NCI-H1417 (cell line): ENCODE results near the gene GLT1D1.
A peak's percentile ranks its signal among the peaks of the same experiment; 100 is the strongest.
"Not testable (repeated sequence)": the region's sequence is repeated elsewhere in the genome, so short reads cannot be mapped to it uniquely, and the experiment has no call there.

Experiments used
- DNase-seq, 3 experiments: peaks; one replicate each; lab custom pipeline; 2025; lab: John Stamatoyannopoulos, UW

GLT1D1 gene

DNA sequence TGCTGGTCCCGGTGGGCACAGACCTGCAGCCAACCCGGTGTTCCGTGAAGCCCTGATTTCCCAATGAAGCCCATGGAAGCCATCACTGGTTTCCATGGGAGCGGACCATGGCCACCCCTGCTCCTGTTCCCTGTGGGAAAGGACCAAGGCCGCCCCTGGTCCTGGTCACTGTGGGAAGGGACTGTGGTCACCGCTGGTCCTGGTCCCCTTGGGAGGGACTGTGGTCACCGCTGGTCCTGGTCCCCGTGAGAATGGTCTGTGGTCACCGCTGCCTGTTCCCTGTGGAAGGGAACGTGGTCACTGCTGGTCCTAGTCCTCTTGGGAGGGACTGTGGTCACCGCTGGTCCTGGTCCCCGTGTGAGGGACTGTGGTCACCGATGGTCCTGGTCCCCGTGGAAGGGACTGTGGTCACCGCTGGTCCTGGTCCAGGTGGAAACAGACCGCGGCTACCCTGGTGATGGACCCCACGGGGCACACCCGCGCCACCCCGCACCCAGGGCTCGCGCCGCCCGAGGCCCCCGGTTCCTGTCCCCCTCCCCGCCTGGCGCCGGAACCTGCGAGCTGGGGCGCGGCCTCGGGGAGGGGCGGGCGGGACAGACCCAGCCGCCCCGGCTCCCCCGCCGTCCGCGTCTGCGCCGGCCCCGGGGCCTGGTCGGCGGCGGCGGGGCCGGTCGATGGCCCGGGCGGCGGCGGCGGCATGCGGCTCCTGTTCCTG is at the start of gene GLT1D1:
GLT1D1 (plus strand) TSS at position 594 of the 715 bp plus-strand sequence; CDS start at position 698, 104 bp downstream.
- DNase-seq, result peak in 1 of 3 experiments; percentile 50

DNA sequence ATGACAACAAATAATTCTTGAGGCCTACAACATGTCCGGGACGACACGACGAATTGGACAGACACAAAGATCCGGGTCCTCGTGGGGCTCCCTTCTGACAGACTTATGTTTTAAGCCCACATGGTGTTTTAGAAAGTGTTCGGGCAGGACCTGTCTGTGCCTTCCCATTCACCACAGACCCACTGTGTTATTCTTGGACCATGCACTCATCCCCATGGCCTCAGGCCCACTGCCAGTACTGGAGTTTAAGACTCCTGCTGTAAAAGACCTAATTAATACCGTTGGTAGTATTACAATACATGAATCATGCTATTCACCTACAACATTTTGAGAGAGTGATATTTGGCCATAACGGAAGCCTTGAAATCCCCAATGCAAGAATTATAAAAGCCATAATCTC is 49.5 kb upstream of the GLT1D1 start:
- DNase-seq, result no peak

DNA sequence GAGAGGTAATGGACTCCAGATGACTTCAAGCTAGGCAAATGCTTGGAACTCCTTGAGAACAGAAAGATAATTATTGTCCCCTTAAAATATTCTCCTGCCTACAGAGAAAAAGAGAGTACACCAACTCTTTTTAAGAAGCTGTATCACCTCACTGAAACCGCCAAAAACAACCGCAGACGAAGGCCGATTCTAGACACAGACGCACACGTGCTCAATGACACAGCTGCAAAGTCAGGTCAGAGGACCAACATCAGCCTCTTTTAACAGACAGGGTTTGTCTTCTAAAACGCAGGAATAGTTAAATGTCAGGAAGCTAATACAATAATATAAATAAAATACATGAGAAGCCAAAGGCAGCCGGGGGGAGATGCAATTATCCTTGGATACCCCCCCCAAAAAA is 48.5 kb upstream of the GLT1D1 start:
- no peak for DNase-seq

DNA sequence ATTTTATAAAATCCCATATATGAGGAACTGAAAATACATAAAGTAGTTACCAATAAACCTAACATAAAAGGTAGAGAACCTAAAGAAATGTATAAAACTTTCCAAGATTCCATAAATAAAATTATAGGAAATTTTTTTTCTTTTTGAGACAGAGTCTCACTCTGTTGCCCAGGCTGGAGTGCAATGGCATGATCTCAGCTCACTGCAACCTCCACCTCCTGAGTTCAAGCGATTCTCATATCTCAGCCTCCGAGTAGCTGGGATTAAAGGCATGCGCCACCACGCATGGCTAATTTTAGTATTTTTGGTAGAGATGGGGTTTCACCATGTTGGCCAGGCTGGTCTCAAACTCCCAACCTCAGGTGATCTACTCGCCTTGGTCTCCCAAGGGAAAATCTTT is 47.9 kb upstream of the GLT1D1 start:
- DNase-seq, result not testable (repeated sequence)

DNA sequence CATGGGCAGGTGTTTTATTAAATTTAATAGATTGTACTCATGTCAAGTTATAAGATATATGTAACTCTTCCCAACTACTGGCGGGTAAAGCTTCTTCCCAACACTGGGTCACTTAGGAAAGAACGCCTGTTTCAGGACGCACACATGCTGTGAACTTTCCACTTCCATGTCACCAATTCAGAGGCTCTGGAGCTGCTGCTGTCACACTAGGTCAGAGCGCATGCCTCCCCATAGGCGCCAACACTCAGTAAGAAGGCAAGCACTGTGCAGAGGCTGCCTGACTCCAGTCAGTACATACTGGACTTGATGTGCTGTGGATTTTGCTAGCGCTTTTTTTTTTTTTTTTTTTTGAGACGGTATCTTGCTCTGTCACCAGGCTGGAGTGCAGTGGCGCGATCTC is 46.7 kb upstream of the GLT1D1 start:
- no peak for DNase-seq

DNA sequence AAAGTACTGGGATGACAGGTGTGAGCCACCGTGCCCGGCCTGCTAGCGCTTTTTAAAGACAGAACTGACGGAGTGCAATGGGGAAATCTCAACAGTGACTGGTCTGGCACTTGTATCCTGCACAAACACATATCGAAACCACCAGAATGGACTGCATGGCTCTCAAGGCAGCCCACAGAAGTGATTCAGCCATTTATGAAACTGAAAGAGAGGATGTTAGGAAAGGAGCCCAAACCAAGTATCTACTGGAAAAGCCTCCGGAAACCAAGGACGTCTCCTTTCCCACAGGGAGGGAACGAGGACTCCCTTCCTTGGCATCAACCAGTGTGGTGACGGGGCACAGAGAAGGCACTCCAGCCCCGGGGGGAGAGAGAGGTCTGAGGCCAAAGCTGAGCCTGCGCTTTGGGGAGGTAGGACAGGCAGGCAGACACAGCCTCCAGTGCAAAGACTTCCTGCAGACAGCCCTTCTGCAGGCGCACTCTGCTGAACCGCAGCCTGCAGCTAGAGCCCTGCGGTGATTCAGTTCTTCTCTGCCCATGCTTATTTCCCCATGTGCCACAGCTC is 46.0 kb upstream of the GLT1D1 start:
- no peak for DNase-seq

DNA sequence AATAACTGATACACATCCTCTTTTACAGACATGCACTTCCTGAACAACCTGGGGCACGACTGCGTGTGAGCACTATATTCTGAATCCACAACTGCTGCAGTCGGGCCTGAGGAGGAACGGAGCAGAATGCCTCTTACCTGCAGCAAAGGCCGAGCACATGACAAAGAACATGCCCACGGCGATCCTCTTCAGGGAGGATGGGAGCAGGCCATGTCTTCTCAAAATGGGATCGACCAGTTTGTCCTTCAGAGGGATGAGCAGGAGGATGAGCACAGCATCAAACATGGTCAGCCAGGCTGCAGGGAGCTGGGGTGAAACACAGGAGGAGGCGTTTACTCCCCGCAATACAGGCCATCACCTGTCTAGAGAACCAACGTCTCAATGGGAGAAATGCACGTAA is 44.6 kb upstream of the GLT1D1 start:
- DNase-seq, result no peak

DNA sequence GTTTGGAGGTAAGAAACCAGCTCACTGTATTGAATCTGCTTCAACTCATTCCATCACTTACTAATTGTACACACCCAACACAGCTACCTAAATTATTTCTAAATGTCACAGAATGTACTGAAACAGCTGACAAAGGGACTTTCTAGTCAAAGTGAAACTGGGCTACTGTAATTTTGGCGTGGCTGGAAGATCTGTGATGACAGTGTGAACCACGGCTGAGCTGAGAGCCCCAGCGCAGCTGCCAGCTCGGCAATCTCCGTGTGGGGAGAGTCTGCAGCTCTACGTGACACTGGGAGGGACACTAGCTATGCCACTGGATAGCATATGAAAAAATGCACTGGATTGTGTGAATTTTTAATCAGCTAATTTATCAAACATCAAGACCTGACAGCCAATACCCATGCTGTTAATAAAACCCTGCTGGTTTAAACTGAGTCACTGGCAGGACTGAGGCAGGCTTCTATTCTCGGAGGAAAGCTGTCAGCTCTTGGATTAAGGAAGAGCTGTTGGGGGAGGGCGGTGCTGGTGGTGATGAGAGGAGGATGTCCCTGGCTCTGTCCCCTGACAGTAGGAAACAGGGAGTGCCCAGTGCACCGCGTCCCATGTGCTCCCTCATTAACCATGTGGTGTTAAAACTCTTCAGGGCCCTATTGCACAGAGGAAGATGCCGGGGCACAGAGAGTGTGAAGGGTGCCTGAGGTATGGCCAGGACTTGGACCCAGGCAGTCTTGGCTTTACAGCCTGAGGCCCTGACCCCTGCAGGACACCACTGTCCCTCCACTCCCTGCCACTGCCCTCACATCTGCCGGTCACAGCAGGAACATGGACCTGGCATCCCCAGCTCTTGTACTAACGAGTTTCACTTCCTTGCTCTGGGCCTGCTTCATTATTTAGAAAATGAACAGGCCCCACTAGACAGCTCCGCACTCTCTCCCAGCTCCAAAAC is 42.8 kb upstream of the GLT1D1 start:
- no peak for DNase-seq

DNA sequence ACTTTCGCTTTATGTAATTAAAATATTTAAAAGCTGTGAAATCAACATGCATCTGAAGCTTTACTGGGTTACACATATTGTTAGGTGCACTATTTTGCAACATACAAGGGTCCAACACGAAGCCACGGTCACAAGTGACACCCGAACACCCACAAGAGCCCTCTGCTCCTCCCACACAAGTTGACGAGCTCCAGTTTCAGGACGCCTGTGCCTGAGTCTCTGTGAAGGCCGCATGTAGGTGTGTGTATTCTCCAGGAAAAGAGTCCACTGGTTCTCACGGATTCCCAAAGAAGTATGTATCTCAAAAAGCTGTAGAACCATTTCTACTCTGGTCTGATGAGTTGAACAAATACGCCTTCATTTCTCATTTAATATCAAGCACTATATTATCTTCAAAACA is 41.5 kb upstream of the GLT1D1 start:
- DNase-seq, result no peak

DNA sequence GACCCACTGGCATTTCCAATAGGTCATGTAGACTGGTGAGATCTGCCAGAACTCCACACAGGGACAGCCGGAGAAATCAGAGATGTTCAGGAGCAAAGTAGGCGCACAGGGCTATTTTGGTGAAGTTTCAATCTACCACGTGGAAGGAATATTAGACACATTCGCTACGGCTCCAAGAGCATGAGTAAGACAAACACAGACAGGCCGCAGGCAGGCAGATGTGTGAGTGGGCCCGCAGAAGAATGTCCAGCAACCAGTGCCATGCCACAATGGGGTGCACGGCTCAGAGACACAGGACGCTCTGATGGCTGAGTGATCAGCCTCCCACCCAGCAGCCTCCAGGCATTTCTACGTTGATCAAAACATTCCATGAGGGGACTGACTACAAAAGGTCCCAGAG is 39.9 kb upstream of the GLT1D1 start:
- no peak for DNase-seq

DNA sequence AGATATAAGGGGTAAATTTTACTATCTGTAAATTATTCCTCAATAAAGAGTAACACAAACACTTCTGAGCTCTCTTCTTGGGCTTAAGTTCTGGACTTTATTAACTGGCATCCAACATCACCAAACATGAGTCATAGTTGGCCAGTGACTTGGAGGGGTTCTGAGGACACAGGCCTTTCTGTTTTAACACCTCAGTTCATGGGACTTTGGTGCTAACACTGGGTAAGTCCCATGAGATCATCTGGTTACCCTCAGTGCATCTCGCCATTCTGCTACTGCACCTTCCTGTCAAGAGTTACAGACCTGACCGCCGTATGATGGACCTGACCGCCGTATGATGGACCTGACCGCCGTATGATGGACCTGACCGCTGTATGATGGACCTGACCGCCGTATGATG is 39.4 kb upstream of the GLT1D1 start:
- no peak for DNase-seq

DNA sequence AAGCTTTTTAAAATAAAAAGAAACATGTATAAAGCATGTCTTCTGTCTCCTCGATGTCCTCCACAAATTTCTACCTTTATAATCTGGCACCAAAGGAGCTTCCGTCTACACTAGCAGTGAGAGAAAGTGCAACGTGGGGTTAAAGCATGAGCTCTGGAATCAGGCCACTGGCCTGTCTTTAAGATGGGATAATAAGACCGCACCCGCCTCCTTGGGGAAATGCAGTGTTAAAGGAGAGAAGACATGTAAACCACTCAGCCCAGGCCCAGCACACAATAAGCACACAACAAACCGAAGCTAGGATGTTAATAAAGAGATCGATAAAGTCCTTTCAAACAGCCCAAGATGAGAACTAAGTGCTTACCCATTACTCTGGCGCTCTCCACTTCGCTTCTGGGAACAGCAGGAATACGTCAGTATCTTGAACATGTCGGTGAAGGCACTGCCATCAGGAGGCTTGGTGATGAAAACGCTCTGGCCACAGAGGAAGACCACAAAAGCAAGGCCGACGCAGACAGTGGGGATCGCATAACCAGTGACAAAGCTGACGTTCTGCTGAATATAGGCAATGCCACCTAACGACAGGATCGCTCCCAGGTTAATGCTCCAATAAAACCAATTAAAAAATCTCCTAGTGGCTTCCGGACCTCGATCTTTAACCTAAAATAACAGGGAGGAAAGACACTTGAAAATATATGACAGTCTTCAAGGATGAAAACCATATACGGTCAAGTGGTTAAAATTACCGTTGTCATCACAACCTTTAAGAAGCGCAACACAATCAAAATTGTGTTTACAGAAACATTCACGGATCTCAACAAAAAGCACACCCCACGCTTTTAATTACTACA is 38.6 kb upstream of the GLT1D1 start:
- peak in 1 of 3 experiments; percentile 11 for DNase-seq

DNA sequence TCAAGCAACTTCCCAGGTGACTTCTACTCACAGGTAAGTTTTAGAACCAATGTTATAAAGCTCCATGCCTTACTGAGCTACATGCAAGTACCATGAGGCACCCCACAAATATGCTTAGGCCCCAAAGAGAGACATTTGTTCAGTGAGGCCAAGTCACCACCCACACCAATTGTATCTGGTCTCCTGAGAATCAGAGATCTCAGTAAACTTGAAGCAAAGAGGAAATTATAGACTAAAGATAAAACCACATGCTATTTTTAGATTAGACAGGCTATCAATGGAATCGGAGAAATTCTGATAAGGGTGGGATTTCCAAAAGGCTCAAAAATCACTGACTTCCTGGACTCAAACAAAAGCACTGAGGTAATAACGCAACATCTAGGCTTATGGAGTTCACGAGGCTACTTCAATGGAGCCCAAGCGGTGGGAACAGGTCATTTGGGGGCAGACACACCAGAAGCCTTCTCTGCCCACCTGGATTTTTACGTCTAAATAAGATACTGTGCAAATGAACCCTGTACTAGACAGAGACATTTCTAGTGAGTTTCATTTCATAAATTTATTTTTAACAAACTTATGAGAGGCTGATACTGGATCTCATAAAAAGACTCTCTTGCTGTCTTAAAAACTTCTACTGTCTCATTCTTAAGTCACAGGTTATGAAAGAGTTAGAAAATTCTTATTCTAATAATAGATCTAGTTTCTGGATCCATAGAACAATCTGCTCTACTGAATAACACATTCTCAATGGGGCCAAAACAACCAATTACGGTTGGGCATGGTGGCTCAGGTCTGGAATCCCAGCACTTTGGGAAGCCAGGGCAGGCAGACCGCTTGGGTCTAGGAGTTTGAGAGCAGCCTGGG is 37.3 kb upstream of the GLT1D1 start:
- DNase-seq, result no peak

DNA sequence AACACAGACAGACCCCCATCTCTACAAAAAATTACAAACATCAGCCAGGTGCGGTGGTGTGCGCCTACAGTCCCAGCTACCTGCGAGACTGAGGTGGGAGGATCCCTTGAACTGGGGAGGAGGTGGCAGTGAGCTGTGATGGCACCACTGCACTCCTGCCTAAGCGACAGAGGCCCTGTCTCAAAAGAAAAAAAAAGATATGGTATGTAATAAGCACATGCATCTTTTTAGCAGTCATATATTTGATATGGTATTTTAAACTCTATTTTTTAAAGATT is 36.7 kb upstream of the GLT1D1 start:
- DNase-seq, result no peak

DNA sequence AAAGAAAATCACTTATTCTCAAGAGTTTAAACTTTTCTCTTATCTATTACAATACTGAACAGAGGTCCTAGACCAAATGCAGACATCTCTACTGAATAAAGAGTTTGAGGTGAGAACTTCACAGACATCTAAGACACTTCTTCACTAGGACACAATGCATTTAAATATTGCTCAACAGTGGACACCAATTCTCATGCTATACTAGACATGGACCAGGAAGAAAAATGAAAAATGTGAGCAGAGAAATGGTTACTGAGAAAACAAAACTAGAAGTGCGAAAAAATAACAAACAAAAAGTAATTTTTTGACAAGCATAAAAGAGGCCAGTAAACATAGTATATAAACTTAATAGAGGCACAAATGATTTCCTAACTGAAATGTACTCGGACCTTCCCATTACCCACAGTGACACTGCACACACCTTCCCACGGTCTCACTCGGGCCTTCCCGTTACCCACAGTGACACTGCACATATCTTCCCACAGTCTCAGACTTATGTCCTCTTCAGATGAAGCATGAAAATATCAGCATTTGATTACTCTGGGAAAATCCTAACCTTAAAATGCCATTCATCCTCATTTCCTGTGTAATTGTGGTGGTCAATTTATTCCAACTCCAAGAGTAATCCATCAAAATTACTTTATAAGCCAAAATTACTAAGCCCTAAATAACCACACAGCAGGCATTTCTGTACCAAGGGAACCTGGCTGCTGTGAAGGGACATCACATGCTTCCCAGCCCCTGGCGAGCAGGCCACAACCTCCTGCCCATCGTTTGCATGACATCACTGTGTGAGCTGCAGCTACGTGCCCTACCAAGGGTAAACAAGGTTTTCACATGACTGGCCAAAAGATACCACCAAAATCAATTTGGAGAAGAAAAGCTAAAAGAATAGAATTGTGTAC is 35.9 kb upstream of the GLT1D1 start:
- peak in 2 of 3 experiments; percentile 8 to 55 for DNase-seq

DNA sequence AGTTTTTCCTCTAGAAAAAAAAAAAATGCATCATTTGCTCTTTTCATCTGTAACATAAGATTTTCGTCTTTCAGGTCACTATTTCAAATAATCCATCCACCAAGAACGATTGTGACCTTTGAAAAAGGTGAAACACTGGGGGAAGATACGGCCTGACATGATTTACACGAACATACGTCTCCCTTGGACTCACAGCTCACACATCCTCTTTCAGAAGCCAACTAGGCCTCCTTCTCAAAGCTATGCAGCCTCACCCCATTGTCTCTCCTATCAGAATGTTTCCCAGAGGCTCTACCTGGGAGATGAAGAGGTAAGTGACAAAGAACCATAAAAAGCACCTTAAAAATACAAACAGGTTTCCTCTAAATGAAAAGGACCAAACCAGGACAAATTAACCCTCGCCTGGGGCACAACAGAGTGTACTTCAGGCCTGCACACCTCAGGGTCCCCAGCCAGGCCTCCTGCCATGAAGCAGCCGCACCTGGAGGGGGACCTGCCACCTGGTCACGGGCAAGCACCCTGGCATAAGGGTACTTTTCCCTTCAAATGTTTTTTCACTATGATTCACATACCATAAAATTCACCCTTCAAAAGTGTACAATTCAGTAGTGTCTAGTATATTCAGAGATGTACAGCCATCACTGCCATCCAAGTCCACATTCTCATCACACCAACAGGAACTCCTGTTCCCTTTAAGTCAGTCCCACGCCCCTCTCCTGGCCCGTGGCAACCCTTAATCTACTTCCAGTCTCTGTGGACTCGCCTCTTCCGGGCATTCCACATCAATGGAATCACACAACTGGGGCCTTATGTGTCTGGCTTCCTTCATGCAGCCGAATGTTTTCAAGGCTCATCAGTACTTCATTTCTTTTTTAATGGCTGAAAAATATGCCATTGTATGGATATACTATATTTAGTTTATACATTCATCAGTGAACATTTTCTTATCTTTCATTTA is 34.9 kb upstream of the GLT1D1 start:
- no peak for DNase-seq

DNA sequence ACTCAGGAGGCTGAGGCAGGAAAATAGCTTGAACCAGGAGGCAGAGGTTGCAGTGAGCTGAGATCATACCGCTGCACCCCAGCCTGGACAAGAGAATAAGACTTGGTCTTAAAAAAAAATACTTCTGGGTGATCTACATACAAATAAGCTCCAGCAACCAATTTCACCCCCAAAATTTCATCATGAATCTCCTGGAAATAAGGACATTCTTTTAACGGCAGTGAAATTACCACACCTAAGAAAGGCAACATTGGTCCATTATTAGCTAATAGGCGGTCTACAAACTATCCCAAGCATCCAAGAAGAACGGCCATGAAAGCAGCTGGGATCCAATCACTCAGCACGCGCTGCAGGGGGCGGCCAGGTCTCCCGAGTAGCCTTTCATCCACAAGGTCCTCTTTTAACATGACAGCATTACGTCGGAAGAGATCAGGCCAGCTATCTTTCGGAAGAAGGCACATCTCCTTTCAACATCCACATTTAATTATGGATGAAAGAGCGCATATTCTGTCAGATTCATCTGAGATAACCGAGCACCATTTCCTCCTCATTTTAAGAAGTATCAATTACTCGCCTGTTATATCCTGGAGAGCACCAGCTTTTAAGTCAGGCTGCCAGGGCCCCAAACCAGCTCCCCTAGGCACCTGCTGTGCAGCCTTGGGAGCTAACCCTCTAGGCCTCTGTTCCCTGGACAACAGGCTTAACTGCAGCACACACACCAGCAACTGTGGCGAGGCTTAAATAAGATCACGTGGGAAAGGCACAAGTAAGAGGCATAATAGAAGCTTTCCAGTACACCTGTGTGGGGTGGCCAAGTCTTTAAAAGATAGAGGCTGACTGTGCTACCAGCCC is 33.8 kb upstream of the GLT1D1 start:
- peak in 2 of 3 experiments; percentile 66 to 86 for DNase-seq

DNA sequence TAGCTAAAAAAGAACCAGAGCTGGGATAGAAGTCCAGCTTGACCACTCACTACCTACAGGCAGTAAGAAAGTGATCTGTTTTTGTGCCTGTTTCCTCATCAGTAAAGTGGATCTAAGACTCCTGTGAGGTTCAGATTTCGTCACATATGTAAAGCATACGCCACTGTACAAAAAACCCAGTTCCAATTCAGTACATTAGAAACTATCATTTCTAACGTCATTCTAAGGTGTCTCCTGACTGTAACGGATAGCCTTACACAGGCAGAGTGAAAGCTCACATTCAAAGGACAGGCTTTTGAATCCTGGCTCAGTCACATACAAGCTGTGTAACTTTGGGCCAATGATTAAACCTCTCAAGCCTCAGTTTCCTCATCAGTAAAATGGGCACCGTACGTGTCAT is 33.0 kb upstream of the GLT1D1 start:
- no peak for DNase-seq
